ENCODE measurements around the gene MYL2. TPM values are rescaled to one million over a fixed set of nuclear protein-coding genes. Genes with fewer than 3 reads are reported as not detected.
"Not testable (repeated sequence)": the region's sequence is repeated elsewhere in the genome, so short reads cannot be mapped to it uniquely, and the experiment has no call there.

MYL2 gene, protein sequence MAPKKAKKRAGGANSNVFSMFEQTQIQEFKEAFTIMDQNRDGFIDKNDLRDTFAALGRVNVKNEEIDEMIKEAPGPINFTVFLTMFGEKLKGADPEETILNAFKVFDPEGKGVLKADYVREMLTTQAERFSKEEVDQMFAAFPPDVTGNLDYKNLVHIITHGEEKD
- not detected for total RNA-seq

- no peak for TF ChIP-seq CTCF (IDR thresholded peaks at IDR 0.05)
- ATAC-seq (ENCODE audit: low FRiP score) (no peak), DNase-seq (ENCODE audit: low spot score) (no peak)
Measured at GRCh38 chr12:110920324-110920910, at the start of gene MYL2. Gene MYL2, minus strand, starts transcription at chr12:110920579. Its CDS starts 50 bp downstream, at chr12:110920529.

GRCh38 chr12:110966081-110966760 is 45.8 kb upstream of the MYL2 start:
- ATAC-seq (ENCODE audit: low FRiP score) (no peak), DNase-seq (ENCODE audit: low spot score) (no peak)
- TF ChIP-seq CTCF (IDR thresholded peaks at IDR 0.05): no peak

GRCh38 chr12:110965574-110965973 is 45.2 kb upstream of the MYL2 start:
- TF ChIP-seq CTCF (IDR thresholded peaks at IDR 0.05): no peak
- no peak for DNase-seq (ENCODE audit: low spot score)
- no peak for ATAC-seq (ENCODE audit: low FRiP score)

- no peak for TF ChIP-seq CTCF (IDR thresholded peaks at IDR 0.05)
- DNase-seq (ENCODE audit: low spot score) (no peak), ATAC-seq (ENCODE audit: low FRiP score) (no peak)
Measured at GRCh38 chr12:110960795-110961194, 40.4 kb upstream of the MYL2 start.

DNA sequence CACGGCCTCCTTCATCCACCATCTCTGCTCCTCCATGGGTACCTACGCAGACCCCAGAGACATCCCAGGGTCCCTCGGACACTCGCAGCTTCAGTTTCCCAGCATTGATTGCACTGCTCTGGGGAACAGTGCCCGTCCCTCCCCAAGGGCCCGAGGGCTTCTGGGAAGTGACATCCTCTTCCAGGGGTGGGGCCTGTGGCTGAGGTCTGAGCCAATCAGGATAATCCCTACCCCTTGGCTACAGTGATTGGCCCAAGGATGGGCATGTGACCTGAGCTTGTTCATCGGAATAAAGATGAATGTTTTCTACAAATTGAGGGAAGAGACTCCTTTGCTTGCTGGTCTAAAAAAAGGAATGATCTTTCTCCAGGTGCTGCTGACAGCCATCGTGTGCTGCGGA is 37.3 kb upstream of the MYL2 start:
- TF ChIP-seq CTCF (IDR thresholded peaks at IDR 0.05): no peak
- no peak for DNase-seq (ENCODE audit: low spot score)
- no peak for ATAC-seq (ENCODE audit: low FRiP score)

- TF ChIP-seq CTCF (IDR thresholded peaks at IDR 0.05): no peak
- ATAC-seq (ENCODE audit: low FRiP score): no peak
- DNase-seq (ENCODE audit: low spot score): no peak
Measured at GRCh38 chr12:110957159-110957558, 36.8 kb upstream of the MYL2 start.

- not testable (repeated sequence) for DNase-seq (ENCODE audit: low spot score); ATAC-seq (ENCODE audit: low FRiP score)
Measured at GRCh38 chr12:110950867-110951266, 30.5 kb upstream of the MYL2 start.

- not testable (repeated sequence) for ATAC-seq (ENCODE audit: low FRiP score); DNase-seq (ENCODE audit: low spot score)
Measured at GRCh38 chr12:110950466-110950865, 30.1 kb upstream of the MYL2 start.

Data from omental fat pad (tissue), 4 donors.